Right lobe of liver (tissue), 6 donors: ENCODE results near the gene SPATA31D3. TPM values are rescaled to one million over a fixed set of nuclear protein-coding genes. Genes with fewer than 3 reads are reported as not detected.

ENCODE experiments used
- ATAC-seq, 4 donors: fragments of 200-7000 bp; cut with Tn5 transposase; one replicate each; pipeline ENCODE4 v1.9.1; 2020; ENCODE audit warnings: mild to moderate bottlenecking in 4 of 4, moderate library complexity in 4 of 4
- DNase-seq, 3 donors: peaks; one replicate each; pipeline ENCODE4 v3.0.0-alpha.2; 2020
- H3K27ac ChIP-seq, 3 donors: fragments of 200-600 bp; one replicate each; pipeline ENCODE4 v1.8.0; 2022
- H3K27me3 ChIP-seq, 2 donors: fragments of 200-600 bp; one replicate each; pipeline ENCODE4 v1.8.0; 2022
- H3K36me3 ChIP-seq, 4 donors: fragments of 200-600 bp; sonication (generic) in 1 of 4; one replicate each; pipeline versions ENCODE4 v1.5.1 to v1.8.0; 2017 to 2022; ENCODE audit warnings: control low read depth in 1 of 4
- H3K4me1 ChIP-seq, 4 donors: fragments of 200-600 bp; sonication (generic) in 1 of 4; one replicate each; pipeline versions ENCODE4 v1.5.1 to v1.8.0; 2017 to 2022; ENCODE audit warnings: control low read depth in 1 of 4
- H3K4me3 ChIP-seq, 3 donors: fragments of 200-600 bp; one replicate each; pipeline ENCODE4 v1.8.0; 2022
- H3K9me3 ChIP-seq, 4 donors: fragments of 200-600 bp; sonication (generic) in 1 of 4; one replicate each; pipeline versions ENCODE4 v1.5.1 to v1.8.0; 2017 to 2022; ENCODE audit warnings: control low read depth in 1 of 4
- CTCF ChIP-seq, 4 donors: fragments of 200-600 bp in 3 of 4; fragments of 450-650 bp in 1 of 4; IDR thresholded peaks; one replicate each; pipeline versions ENCODE4 v1.5.1 to v1.8.0; 2016 to 2022; ENCODE audit warnings: antibody characterized with exemption in 4 of 4, mild to moderate bottlenecking in 2 of 4
- POLR2A ChIP-seq: fragments of 450-650 bp; IDR thresholded peaks from one replicate; pipeline ENCODE4 v1.6.1; 2017; ENCODE audit warnings: antibody characterized with exemption, mild to moderate bottlenecking
- WGBS: methylation state at CpG from one replicate; pipeline ENCODE4 v1.1.6; 2018; ENCODE audit warnings: low coverage, low lambda C conversion rate; ENCODE audit not compliant: insufficient coverage; ENCODE audit errors: missing lambda C conversion rate; 5-methylcytosine and 5-hydroxymethylcytosine counted together
- intact Hi-C, 2 donors: fragments of 100-400 bp; cut with DNase I; formaldehyde crosslinking; loops; one replicate each; pipeline versions ENCODE4 v1.11.2 to v1.14.1; 2022
- total RNA-seq, 6 experiments: library from RNA; depleted of rRNA in 2 of 6; stranded (reverse); fragments of >200 nt in 2 of 6; fragmentation: NEBNext Ultra II Directional in 3 of 6; extraction: Animal tissue kit (Norgen Biotek cat#: 25700) in 3 of 6; gene quantifications; one replicate each; pipeline versions ENCODE4 v1.1.0 to v1.2.4, GENCODE V29; 2016 to 2023
- donor health status: DM: no; HTN: yes; CAD: no.
- donor health status: DM: no; HTN: no; CAD: no.
- donor health status: DM: no; HTN: no; CAD: no.
- donor health status: DM: no; HTN: yes; CAD: no.
- donor health status: DM: no; HTN: yes; CAD: no.

The SPATA31D3 gene
- total RNA-seq, 6 experiments from 2014 or later: not detected

- intact Hi-C loops: no loop called here
- no peak for ATAC-seq
Observed at GRCh38 chr9:81993656-81994055, 50.4 kb downstream of the SPATA31D3 start.

More at GRCh38 chr9:81993656-81994055, 50.4 kb downstream of the SPATA31D3 start:
- H3K36me3 ChIP-seq: no peaks in the 10 kb centered on the region
- WGBS: 87% methylated on average over 5 of the region's 5 CpGs
- DNase-seq: no peak
- no peaks in the 10 kb centered on the region for H3K4me1 ChIP-seq
- no peaks in the 10 kb centered on the region for H3K27me3 ChIP-seq
- TF ChIP-seq CTCF (IDR thresholded peaks at IDR 0.05) (no peak), POLR2A (no peak)
- H3K27ac ChIP-seq: no peak overlapping the region
- no peaks in the 10 kb centered on the region for H3K9me3 ChIP-seq
- no peak overlapping the region for H3K4me3 ChIP-seq

Other genes with a start within 250 kb of the SPATA31D3 start
- not detected for gene SPATA31D4, start 15.1 kb upstream of the SPATA31D3 start, total RNA-seq
- gene SPATA31D1, start 45.3 kb downstream of the SPATA31D3 start, total RNA-seq: not detected